GM19035 (cell line): Measurements from ENCODE around the gene CLDN5.

ENCODE experiments used
- ATAC-seq: cut with Tn5 transposase; IDR thresholded peaks from one replicate; pipeline ENCODE4 v1.9.1; 2021; ENCODE audit not compliant: unreplicated experiment

CLDN5 gene

DNA sequence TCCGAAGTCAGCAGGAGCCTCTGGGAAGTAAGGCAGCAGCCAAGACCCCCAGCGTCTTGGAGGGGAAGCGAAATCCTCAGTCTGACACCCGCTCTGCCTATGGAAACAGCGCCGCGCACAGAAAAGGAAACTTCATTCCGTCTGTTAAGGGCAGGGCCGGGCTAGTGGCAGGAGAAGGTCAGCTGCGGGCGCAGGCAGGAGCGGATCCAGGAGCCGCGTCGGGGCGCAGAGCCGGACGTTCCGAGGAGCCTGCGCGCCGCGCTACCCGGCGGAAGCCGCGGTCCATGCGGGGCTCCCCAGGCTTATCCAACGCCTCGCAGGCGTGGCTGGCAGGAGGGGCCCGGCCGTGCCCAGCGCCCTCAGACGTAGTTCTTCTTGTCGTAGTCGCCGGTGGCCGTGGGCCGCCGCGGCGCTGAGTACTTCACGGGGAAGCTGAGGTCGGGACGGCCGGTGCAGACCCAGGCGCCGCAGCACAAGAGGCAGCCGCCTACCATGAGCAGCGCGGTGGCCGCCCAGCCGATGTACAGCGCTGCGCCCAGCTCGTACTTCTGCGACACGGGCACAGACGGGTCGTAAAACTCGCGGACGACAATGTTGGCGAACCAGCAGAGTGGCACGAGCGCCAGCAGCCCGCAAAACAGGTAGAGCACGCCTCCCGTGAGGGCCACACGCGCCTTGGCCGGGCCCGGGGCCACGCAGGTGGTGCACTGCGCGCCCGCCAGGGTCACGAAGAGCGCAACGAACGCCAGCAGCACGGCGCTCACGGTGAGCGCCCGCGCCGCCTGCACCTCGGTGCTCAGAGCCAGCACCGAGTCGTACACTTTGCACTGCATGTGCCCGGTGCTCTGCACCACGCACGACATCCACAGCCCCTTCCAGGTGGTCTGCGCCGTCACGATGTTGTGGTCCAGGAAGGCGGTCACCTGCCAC is 705 bp downstream of the CLDN5 start:
- ATAC-seq = no peak

DNA sequence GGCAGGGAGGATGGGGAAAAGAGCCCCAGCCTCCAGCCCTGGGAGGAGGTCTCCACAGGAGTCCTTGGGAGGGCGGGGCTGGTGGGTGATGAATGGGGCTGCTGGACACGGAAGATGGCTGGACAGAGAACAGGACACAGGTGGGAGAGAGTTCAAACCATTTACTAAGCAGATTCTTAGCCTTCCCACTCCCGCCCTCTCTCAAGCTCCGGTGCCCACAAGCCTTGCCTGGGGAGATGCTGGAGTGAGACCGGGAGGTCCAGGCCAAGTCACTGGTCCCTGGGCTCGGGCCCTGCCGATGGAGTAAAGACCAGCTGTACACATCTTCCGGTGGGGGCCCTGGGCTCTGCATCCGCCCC is 1.4 kb downstream of the CLDN5 start:
- no peak for ATAC-seq

DNA sequence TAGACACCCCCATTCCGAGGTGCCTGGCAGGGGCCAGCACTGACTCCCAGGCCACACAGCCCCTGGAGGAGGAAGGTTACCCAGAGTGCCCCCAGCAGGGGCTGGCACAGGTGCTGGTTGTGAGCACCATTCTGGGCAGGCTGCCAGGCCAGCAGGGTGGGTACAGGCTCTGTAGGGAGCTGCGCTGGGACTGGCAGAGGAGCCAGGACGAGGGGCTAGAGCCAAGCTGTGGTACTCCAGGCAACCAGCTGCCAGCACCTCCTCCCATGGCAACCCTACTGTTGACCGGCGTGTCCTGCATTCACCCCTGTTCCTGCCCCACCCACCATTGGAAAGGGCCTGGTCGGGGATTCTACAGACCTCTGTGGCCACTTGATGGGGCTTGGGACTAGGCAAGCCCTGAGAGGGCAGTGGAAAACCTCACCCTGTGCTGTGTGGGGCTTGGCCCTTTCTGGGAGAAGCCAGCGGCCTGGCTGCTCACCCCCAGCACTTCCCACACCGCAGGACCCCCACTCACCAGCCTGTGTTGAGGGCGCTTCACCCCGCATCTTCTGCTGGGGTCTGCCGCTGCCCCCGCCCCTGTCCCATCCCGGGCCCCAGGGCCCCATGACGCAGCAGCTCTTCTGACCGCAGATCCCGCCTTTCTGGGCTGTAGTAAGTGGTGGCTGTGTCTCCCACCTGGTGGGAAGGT is 1.9 kb downstream of the CLDN5 start:
- no peak for ATAC-seq

DNA sequence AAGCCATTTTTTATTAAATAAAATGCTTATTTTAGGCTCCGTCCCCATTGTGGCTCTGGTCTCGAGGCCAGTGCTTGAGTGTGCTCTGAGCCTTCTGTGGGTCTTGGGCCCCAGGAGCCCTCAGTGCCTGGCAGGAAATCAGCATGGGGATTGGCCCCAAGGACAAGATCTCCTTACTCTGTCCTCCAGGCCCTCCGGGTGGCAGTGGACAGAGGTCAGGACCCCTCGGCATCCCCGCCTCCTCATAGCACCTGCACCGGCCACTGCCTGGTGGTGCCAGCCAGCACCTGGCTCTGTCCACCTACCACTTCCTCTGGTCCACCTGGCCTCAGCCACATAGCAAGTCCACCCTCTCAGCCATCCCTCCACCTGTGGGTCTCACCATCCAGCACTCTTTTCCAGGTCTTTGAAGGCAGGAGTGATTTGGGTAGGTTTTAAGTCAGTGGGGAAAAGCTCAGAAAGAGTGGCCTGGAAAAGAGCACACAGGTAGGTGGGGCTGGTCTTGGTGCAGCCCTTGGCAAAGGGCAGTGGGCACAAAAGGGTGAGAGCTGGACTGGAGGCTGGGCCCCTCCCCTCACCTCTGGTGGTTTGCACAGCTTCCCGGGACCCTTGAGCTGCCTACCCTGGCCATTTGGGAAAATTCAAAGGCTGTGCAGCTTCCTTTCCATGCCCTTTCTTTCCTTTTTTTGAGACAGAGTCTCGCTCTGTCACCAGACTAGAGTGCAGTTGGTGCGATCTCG is 3.5 kb downstream of the CLDN5 start:
- ATAC-seq = no peak

- no peak for ATAC-seq
Measured at GRCh38 chr22:19520007-19520406, 4.2 kb downstream of the CLDN5 start.

DNA sequence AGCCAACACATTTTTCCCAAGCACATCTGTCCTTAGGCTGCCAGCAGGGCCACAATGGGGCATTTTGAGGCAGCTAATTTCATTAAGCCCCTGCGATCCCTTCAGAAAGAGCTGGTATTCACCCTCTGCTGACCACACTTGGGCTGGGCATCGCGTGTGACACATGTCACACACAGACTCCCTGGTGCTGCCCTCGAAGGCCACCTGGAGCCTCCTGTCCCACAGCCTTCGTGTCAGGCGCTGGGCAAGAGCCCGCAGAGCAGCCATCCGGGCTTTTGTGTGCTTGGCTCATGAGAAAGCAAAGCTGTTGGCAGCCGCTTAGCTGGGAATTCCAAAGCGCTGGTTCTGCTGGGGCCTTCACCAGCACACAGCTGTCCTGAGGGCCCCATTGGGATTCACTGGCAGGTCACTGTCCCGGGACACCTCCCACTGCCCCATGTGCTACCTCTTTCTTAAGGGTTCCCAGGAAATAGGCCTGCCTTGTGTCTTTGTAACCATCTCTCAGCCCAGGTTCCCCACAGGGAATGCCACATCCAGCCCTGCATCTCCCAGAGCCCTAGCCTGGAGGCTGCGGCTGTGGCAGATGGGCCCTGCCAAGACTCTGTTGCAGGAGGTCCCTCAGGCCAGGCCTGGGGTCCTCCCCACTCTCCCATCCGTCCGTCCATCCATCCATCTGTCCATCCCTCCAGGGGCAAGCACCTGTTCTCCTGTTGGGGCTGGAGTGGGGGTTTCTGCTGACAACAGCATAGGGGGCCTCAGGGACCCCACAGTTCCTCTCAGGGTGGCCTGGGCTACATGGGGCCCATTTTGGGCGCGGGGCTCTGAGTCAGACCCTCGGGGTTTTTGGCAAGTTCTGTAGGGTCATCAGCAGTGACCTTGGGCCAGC is 4.9 kb downstream of the CLDN5 start:
- no peak for ATAC-seq

- ATAC-seq = no peak
Measured at GRCh38 chr22:19518635-19519034, 5.6 kb downstream of the CLDN5 start.

- no peak for ATAC-seq
Measured at GRCh38 chr22:19517919-19518611, 6.1 kb downstream of the CLDN5 start.

DNA sequence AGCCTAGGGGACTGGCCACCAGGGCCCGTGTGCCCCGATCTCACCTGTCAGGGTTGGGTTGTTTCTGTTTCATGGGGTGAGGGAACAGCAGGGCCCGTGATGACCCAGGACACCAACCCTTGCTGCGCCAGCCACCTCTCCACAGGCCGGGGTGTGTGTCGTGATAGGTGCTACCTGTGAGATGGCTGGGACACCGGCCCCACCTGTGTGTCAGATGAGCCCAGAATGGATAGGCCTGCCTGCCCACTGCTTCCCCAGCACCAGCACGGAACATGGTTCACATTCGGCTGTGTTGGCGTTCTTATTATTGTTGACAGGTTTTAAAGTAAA is 7.1 kb downstream of the CLDN5 start:
- no peak for ATAC-seq

GRCh38 chr22:19516378-19517170 is 7.6 kb downstream of the CLDN5 start:
- ATAC-seq = no peak

GRCh38 chr22:19515654-19516377 is 8.4 kb downstream of the CLDN5 start:
- no peak for ATAC-seq

GRCh38 chr22:19514831-19515565 is 9.2 kb downstream of the CLDN5 start:
- ATAC-seq = no peak

- no peak for ATAC-seq
Measured at GRCh38 chr22:19513823-19514222, 10.4 kb downstream of the CLDN5 start.

DNA sequence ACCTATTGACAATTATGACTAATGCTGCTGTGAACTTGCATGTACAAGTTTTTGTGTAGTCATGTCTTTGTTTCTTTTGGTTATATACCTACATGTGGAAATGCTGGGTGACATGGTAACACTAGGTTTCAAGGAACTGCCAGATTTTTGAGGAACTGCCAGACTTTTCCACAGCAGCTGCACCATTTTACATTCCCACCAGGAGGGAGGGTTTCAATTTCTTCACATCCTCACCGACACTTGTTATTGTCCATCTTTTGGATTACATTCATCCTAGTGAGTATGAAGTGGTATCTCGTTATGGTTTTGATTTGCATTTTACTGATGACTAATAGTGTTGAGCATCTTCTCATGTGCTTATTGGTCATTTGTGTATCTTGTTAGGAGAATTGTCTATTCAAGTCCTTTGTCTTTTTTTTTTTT is 13.3 kb downstream of the CLDN5 start:
- no peak for ATAC-seq

DNA sequence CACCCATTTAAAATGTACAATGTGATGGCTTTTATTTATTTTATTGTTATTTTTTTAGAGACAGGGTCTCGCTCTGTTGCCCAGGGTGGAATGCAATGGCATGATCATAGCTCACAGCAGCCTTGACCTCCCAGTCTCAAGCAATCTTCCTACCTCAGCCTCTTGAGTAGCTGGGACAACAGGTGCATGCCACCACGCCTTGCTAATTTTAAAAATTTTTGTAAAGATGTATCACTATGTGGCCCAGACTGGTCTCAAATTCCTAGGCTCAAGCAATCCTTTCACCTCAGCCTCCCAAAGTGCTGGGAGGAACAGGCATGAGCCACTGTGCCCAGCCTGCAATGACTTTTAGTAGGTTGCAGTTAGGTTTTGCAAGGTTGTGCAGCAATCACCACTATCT is 14.3 kb downstream of the CLDN5 start:
- ATAC-seq = no peak

DNA sequence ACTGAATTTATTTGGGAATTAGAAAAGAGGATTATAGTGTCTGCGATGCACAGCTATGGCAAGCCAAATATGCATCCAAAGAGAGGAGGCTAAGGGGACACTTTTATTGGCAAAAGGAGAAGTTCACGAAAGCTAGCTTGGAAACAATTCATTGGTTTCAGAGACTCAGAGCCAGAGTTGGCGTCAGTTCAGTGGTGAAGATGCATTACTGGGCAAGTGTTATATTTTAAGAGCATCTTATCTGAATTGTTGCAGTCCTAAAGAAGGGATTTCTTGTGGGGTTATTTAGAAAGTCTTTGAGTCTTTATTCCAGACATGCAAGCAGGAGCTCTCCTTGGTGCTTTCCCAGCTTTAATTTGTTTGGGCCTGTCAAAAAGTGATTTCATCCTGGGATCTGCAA is 15.0 kb downstream of the CLDN5 start:
- no peak for ATAC-seq

GRCh38 chr22:19508024-19508776 is 16.0 kb downstream of the CLDN5 start:
- no peak for ATAC-seq

- ATAC-seq = no peak
Measured at GRCh38 chr22:19507534-19507861, 16.7 kb downstream of the CLDN5 start.
